ENCODE measurements around the gene UHMK1.
"Not testable (repeated sequence)": the region's sequence is repeated elsewhere in the genome, so short reads cannot be mapped to it uniquely, and the experiment has no call there.

UHMK1 gene

GRCh38 chr1:162497723-162498495 is at the start of gene UHMK1:
Gene UHMK1, plus strand, starts transcription at chr1:162497818. Its CDS starts 183 bp downstream, at chr1:162498001.
- no peak for FAIRE-seq
- DNase-seq (ENCODE audit: low spot score): peak; percentile 82

- FAIRE-seq; DNase-seq (ENCODE audit: low spot score): not testable (repeated sequence)
Measured at GRCh38 chr1:162454361-162454760, 43.3 kb upstream of the UHMK1 start.

- no peak for FAIRE-seq
Measured at GRCh38 chr1:162456323-162456722, 41.3 kb upstream of the UHMK1 start.

GRCh38 chr1:162458236-162458635 is 39.4 kb upstream of the UHMK1 start:
- DNase-seq (ENCODE audit: low spot score) (no peak), FAIRE-seq (no peak)

More at GRCh38 chr1:162456323-162456722, 41.3 kb upstream of the UHMK1 start:
- no peak for DNase-seq (ENCODE audit: low spot score)

GRCh38 chr1:162462425-162462824 is 35.2 kb upstream of the UHMK1 start:
- FAIRE-seq; DNase-seq (ENCODE audit: low spot score): not testable (repeated sequence)

- FAIRE-seq: no peak
Measured at GRCh38 chr1:162463021-162463420, 34.6 kb upstream of the UHMK1 start.

GRCh38 chr1:162466797-162467196 is 30.8 kb upstream of the UHMK1 start:
- FAIRE-seq (no peak), DNase-seq (ENCODE audit: low spot score) (no peak)

More at GRCh38 chr1:162463021-162463420, 34.6 kb upstream of the UHMK1 start:
- no peak for DNase-seq (ENCODE audit: low spot score)

GRCh38 chr1:162470216-162470615 is 27.4 kb upstream of the UHMK1 start:
- no peak for FAIRE-seq
- no peak for DNase-seq (ENCODE audit: low spot score)

GRCh38 chr1:162471290-162471853 is 26.2 kb upstream of the UHMK1 start:
- no peak for FAIRE-seq

GRCh38 chr1:162475089-162475488 is 22.5 kb upstream of the UHMK1 start:
- no peak for FAIRE-seq
- no peak for DNase-seq (ENCODE audit: low spot score)

More at GRCh38 chr1:162471290-162471853, 26.2 kb upstream of the UHMK1 start:
- DNase-seq (ENCODE audit: low spot score): no peak

- FAIRE-seq (no peak), DNase-seq (ENCODE audit: low spot score) (no peak)
Measured at GRCh38 chr1:162475539-162476185, 22.0 kb upstream of the UHMK1 start.

- FAIRE-seq: no peak
- no peak for DNase-seq (ENCODE audit: low spot score)
Measured at GRCh38 chr1:162476620-162477019, 21.0 kb upstream of the UHMK1 start.

- FAIRE-seq (no peak), DNase-seq (ENCODE audit: low spot score) (no peak)
Measured at GRCh38 chr1:162485236-162485635, 12.4 kb upstream of the UHMK1 start.

GRCh38 chr1:162487241-162487640 is 10.4 kb upstream of the UHMK1 start:
- no peak for FAIRE-seq
- DNase-seq (ENCODE audit: low spot score): no peak

GRCh38 chr1:162488219-162488618 is 9.4 kb upstream of the UHMK1 start:
- no peak for FAIRE-seq

GRCh38 chr1:162495531-162496233 is 1.9 kb upstream of the UHMK1 start:
- not testable (repeated sequence) for DNase-seq (ENCODE audit: low spot score); FAIRE-seq

More at GRCh38 chr1:162488219-162488618, 9.4 kb upstream of the UHMK1 start:
- no peak for DNase-seq (ENCODE audit: low spot score)

GRCh38 chr1:162497104-162497722 is 405 bp upstream of the UHMK1 start:
- DNase-seq (ENCODE audit: low spot score) (no peak), FAIRE-seq (no peak)

GRCh38 chr1:162498496-162498810 is 835 bp downstream of the UHMK1 start:
- DNase-seq (ENCODE audit: low spot score) (no peak), FAIRE-seq (no peak)

- DNase-seq (ENCODE audit: low spot score): no peak
- no peak for FAIRE-seq
Measured at GRCh38 chr1:162500805-162501204, 3.2 kb downstream of the UHMK1 start.

GRCh38 chr1:162502077-162502476 is 4.5 kb downstream of the UHMK1 start:
- DNase-seq (ENCODE audit: low spot score): no peak
- no peak for FAIRE-seq

- FAIRE-seq: no peak
- no peak for DNase-seq (ENCODE audit: low spot score)
Measured at GRCh38 chr1:162502928-162503327, 5.3 kb downstream of the UHMK1 start.
